Activated CD8-positive, alpha-beta T cell treated with anti-CD3 and anti-CD28 coated beads for 36 hours (primary cell): ENCODE results near the gene UVRAG. TPM values are rescaled to one million over a fixed set of nuclear protein-coding genes. Genes with fewer than 3 reads are reported as not detected.

Source experiments
- ATAC-seq: fragments of 200-7000 bp; cut with Tn5 transposase; one replicate; pipeline ENCODE4 v1.10.0; 2021; ENCODE audit warnings: mild to moderate bottlenecking, moderate library complexity
- CTCF ChIA-PET: fragments of 350-600 bp; sonication (Branson Sonifier 250); formaldehyde crosslinking; loops from one replicate; lab custom pipeline; 2021; ENCODE audit warnings: antibody characterized with exemption; lab: Charles Lee
- POLR2A ChIA-PET: fragments of 350-600 bp; sonication (Branson Sonifier 250); formaldehyde crosslinking; loops from one replicate; lab custom pipeline; 2021; ENCODE audit warnings: antibody characterized with exemption; lab: Charles Lee
- DNase-seq: peaks from one replicate; pipeline ENCODE4 v3.0.0-alpha.2; 2020
- H3K27ac Mint-ChIP-seq: one replicate; pipeline ENCODE4 v1.8.0; 2021; ENCODE audit warnings: mild to moderate bottlenecking, mixed read lengths
- H3K27me3 Mint-ChIP-seq: one replicate; pipeline ENCODE4 v1.8.0; 2021; ENCODE audit warnings: mixed read lengths
- H3K36me3 Mint-ChIP-seq: one replicate; pipeline ENCODE4 v1.8.0; 2021; ENCODE audit warnings: low read depth, mixed read lengths
- H3K4me1 Mint-ChIP-seq: one replicate; pipeline ENCODE4 v1.8.0; 2021; ENCODE audit warnings: low read depth, mixed read lengths
- H3K4me3 Mint-ChIP-seq: one replicate; pipeline ENCODE4 v1.8.0; 2021; ENCODE audit warnings: mild to moderate bottlenecking, moderate library complexity, mixed read lengths
- H3K9me3 Mint-ChIP-seq: one replicate; pipeline ENCODE4 v1.8.0; 2021; ENCODE audit warnings: mixed read lengths
- CTCF ChIP-seq: fragments of 200-600 bp; IDR thresholded peaks from one replicate; pipeline ENCODE4 v1.8.0; 2022; ENCODE audit warnings: antibody characterized with exemption, mild to moderate bottlenecking
- intact Hi-C: fragments of 100-400 bp; cut with micrococcal nuclease; formaldehyde crosslinking; loops from one replicate; pipeline ENCODE4 v1.10.0; 2022
- total RNA-seq, 2 experiments: library from RNA; stranded (reverse); gene quantifications; one replicate each; pipeline ENCODE4 v1.2.3, GENCODE V29; 2021

The UVRAG gene
- total RNA-seq, 2 experiments from 2014 or later = 14.4 to 15.7 TPM

GRCh38 chr11:75891947-75892739 lies 77.1 kb downstream of the UVRAG start:
- intact Hi-C loops = no loop called here
- Mint-ChIP-seq H3K27me3 (no peaks in the 10 kb centered on the region), H3K4me1 (peaks cover 32% of the 10 kb centered on the region), H3K9me3 (no peaks in the 10 kb centered on the region), H3K36me3 (peaks cover 9% of the 10 kb centered on the region), H3K27ac (peak overlapping the region; percentile 35), H3K4me3 (no peak overlapping the region)
- CTCF ChIA-PET = interaction anchor here (1.0 to 13.4 kb wide), 4 partner anchors 7 to 426 kb away, joined by 3 to 192 read pairs (median 4); no protein-coding TSS in a partner anchor
- POLR2A ChIA-PET = no interaction called here
- no peak for TF ChIP-seq CTCF
- no peak for ATAC-seq
- no peak for DNase-seq

GRCh38 chr11:75893251-75893650 lies 78.2 kb downstream of the UVRAG start:
- no peak for TF ChIP-seq CTCF
- ATAC-seq (peak; percentile 35), DNase-seq (no peak)
- Mint-ChIP-seq H3K27ac (peak overlapping the region; percentile 27), H3K9me3 (no peaks in the 10 kb centered on the region), H3K4me3 (no peak overlapping the region), H3K27me3 (no peaks in the 10 kb centered on the region), H3K4me1 (peaks cover 33% of the 10 kb centered on the region), H3K36me3 (peaks cover 9% of the 10 kb centered on the region)
- ChIA-PET CTCF (interaction anchor here (0.6 to 13.4 kb wide), 4 partner anchors 87 to 315 kb away, joined by 3 to 192 read pairs (median 18); partner anchors contain the start of gene WNT11), POLR2A (no interaction called here)
- intact Hi-C loops = no loop called here

GRCh38 chr11:75894036-75894585 lies 79.1 kb downstream of the UVRAG start:
- intact Hi-C loops = no loop called here
- ChIA-PET CTCF (interaction anchor here (1.1 to 13.4 kb wide), 3 partner anchors 259 to 314 kb away, joined by 4 to 192 read pairs (median 31); partner anchors contain the start of gene WNT11), POLR2A (interaction anchor here (0.7 kb wide), 1 partner anchor 40 kb away, joined by 3 read pairs; no protein-coding TSS in a partner anchor)
- H3K27me3 Mint-ChIP-seq = no peaks in the 10 kb centered on the region
- peaks cover 34% of the 10 kb centered on the region for H3K4me1 Mint-ChIP-seq
- H3K27ac Mint-ChIP-seq = peak overlapping the region; percentile 69
- no peak for TF ChIP-seq CTCF
- H3K9me3 Mint-ChIP-seq = no peaks in the 10 kb centered on the region
- H3K36me3 Mint-ChIP-seq = peaks cover 9% of the 10 kb centered on the region
- H3K4me3 Mint-ChIP-seq = no peak overlapping the region
- peak; percentile 67 for ATAC-seq
- DNase-seq = peak; percentile 39

GRCh38 chr11:75896843-75897419 lies 81.9 kb downstream of the UVRAG start:
- H3K9me3 Mint-ChIP-seq = no peaks in the 10 kb centered on the region
- no peak overlapping the region for H3K27ac Mint-ChIP-seq
- TF ChIP-seq CTCF = peak; percentile 83
- peaks cover 31% of the 10 kb centered on the region for H3K4me1 Mint-ChIP-seq
- intact Hi-C loops = loop anchor here (2.0 kb wide), 1 partner anchor 256 kb away; no protein-coding TSS in a partner anchor
- peaks cover 9% of the 10 kb centered on the region for H3K36me3 Mint-ChIP-seq
- H3K27me3 Mint-ChIP-seq = no peaks in the 10 kb centered on the region
- no peak overlapping the region for H3K4me3 Mint-ChIP-seq
- ChIA-PET POLR2A (no interaction called here), CTCF (interaction anchor here (0.7 to 13.4 kb wide), 30 partner anchors 10 to 422 kb away, joined by 3 to 192 read pairs (median 5); partner anchors contain the start of gene WNT11)
- DNase-seq (no peak), ATAC-seq (peak; percentile 49)
